GM18526 (cell line): ENCODE measurements around the gene ARHGEF26.

Source experiments
- POLR2A ChIP-seq: IDR thresholded peaks from 3 replicates; pipeline ENCODE4 v1.6.1; 2011; ENCODE audit not compliant: insufficient read length; ENCODE audit errors: extremely low read depth

Gene ARHGEF26

DNA sequence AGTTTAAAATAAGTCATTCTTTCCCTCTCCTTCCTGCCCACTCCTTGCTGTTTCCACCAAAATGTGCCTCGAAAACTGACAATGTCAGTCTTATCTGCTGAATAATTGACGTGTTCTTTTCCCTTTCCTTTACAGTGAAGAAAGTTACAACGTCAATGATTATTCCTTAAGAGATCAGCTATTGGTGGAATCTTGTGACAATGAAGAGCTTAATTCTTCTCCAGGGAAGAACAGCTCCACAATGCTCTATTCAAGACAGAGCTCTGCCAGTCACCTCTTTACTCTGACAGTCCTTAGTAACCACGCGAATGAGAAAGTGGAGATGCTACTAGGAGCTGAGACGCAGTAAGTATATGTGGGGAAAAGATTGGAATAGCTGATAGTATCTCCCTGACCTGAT is 119.0 kb downstream of the ARHGEF26 start:
- no peak for TF ChIP-seq POLR2A

DNA sequence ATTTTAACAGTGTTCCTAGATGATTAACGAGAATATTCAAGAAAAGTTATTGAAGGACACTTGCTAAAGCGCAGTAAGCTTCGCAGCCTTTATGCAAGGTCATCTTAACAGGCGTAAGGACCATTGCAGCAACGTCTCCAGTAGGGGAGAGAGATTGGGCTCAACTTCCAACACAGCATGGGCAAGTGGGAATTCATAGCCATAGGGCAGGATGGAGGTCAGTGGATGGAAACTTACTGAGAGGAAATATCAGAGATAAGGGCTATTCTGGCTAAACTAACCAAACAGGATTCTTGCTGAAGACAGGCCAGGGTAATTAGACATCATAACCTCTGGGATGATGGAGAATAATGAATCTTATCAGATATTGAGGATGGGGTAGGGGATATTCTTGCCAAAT is 120.3 kb downstream of the ARHGEF26 start:
- TF ChIP-seq POLR2A: no peak

GRCh38 chr3:154242766-154243165 is 121.6 kb downstream of the ARHGEF26 start:
- no peak for TF ChIP-seq POLR2A

- TF ChIP-seq POLR2A: no peak
Observed at GRCh38 chr3:154243353-154243752, 122.2 kb downstream of the ARHGEF26 start.

- no peak for TF ChIP-seq POLR2A
Observed at GRCh38 chr3:154244644-154245043, 123.5 kb downstream of the ARHGEF26 start.

DNA sequence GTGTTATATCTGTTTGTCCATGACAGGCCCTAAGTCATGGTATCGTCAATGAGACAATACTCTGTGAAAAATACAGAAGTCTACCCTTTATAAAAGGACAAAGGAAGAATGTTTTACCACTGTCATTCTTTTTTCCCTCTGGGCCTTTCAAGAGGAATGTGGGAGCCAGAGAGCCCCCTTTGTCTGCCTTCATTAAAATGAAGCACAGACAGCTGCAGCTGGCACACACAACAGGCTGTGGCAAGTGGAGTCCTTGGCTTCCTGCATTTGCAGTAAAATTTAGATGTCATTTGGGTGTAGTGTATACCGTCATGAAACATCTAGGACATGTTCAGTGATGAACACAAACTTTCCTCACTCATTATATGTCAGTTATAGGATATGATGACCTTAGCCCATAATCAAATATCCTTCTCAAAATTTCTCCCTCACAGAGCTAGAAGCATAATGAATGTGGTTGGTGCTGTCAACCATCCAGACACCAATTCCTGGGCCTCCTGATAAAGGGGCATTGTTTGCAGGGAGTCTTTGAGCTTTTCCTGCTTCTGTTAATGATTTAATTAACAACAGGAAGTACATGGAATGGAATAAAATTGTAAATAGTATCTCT is 126.7 kb downstream of the ARHGEF26 start:
- no peak for TF ChIP-seq POLR2A

DNA sequence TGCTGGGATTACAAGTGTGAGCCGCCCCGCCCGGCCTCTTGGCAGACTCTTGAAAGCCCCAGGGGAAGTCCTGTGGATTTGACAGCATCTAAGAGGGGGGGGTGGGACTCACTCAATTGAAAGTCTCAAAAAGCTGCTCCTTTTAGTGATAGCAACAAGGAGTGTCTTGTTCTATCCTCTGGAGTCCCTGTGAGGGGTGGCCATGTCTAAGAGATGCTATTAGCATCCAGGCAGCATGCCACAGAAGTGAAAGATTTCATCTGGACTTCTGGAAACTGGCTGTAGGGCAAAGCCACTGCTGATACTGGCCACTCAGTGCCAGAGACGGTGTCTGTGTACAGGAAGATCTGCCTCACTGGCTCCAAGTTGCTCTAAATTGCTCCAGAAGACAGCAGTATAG is 129.1 kb downstream of the ARHGEF26 start:
- no peak for TF ChIP-seq POLR2A

- no peak for TF ChIP-seq POLR2A
Observed at GRCh38 chr3:154251610-154252009, 130.4 kb downstream of the ARHGEF26 start.

GRCh38 chr3:154252759-154253638 is 131.8 kb downstream of the ARHGEF26 start:
- TF ChIP-seq POLR2A: no peak

DNA sequence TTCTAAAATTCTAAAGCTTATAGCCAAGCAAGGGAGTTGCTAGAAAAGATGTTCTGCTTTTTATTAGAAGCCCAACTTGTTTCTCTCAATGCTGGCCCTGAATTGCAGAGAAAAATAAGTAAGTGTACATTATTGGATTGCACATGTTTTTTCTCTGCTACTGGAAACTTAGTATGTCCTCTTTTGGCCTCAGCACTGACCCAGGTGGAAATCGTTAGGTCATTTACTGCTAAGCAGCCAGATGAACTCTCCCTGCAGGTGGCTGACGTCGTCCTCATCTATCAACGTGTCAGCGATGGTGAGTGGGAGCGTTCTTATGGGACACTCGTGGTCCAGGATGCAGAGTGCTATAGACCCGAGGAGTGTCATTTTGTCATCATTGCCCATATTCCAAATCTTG is 133.3 kb downstream of the ARHGEF26 start:
- TF ChIP-seq POLR2A: no peak

DNA sequence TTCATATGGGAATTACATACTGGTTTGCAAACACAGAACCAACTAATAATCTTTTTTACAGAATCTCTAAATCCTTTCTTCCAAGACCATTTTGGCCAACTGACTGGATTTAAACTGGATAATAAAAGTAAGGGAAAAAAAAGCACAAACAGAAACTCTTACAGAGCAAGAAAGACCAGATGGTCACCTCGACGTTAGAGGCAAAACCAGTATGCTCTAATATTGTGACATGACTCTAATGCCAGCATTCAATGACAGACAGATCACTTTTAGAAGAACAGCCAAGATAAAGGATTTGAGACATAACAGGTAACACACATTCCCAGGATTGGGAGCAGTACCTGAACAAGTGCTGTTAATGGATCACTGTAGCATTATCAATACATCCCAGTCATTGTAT is 152.2 kb downstream of the ARHGEF26 start:
- TF ChIP-seq POLR2A: no peak

- no peak for TF ChIP-seq POLR2A
Observed at GRCh38 chr3:154274348-154274747, 153.2 kb downstream of the ARHGEF26 start.

- no peak for TF ChIP-seq POLR2A
Observed at GRCh38 chr3:154275292-154275691, 154.1 kb downstream of the ARHGEF26 start.

DNA sequence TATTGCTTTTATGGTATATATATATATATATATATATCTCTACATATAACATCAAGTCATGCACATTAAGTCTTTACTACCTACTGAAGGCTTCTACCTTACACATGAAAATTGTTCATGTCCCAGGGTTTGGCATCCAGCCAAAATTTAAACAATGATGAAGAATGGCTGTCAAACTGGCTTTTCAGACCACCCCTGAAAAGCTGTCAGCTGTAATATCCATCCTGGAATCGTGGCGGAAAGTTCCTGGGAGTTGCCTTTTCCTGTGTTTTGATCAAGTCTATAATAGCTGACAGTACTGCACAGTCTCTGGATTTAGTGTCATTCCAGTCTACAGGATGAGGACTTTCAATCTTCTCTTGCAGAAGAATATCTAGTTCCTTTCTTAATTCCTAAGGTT is 154.8 kb downstream of the ARHGEF26 start:
- TF ChIP-seq POLR2A: no peak

DNA sequence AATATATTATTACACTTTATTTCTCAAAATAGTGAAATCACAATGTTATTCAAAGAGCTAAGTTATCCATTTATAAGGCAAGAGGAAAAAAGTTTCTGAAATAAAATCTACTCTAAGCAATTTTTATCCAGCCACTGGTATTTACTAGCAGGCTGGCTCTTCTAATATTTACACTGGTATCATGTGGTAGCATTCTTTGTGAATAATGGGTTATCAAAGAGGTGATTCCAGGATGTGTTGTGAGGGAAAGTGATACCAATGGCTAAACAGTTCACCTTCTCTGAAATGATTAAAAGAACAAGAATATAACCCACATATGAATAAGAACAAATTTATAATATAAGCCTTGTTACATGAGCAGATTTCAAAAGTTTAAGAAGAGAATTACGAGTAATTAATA is 159.0 kb downstream of the ARHGEF26 start:
- no peak for TF ChIP-seq POLR2A

GRCh38 chr3:154285221-154285620 is 164.0 kb downstream of the ARHGEF26 start:
- TF ChIP-seq POLR2A: no peak

DNA sequence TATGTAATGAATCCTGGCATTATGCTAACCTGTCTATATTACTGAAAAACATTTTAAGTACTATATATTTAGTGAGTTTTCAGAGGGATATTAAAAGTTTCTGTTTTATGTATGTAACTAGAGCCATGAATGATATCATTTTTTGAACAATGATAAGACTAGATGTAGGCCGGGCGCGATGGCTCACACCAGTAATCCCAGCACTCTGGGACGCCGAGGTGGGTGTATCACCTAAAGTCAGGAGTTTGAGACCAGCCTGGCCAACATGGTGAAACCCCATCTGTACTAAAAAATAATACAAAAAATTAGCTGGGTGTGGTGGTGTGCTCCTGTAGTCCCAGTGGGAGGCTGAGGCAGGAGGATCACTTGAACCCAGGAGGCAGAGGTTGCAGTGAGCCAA is 169.0 kb downstream of the ARHGEF26 start:
- no peak for TF ChIP-seq POLR2A
